HepG2 (cell line): Measurements from ENCODE around the gene CHCHD6. TPM values are rescaled to one million over a fixed set of nuclear protein-coding genes. Genes with fewer than 3 reads are reported as not detected.

Source experiments
- ATAC-seq: fragments of 200-7000 bp; cut with Tn5 transposase; 3 replicates; pipeline ENCODE4 v1.9.1; 2020; ENCODE audit warnings: mild to moderate bottlenecking, moderate library complexity
- BruUV-seq: library from RNA; stranded (reverse); fragments of 400-500 nt; replicated peaks from 2 replicates; lab custom pipeline; 2021; lab: Mats Ljungman, UMichigan
- CTCF ChIA-PET: fragments of 300-600 bp; formaldehyde crosslinking; extraction: SDS; loops from one replicate; lab custom pipeline; 2021; ENCODE audit warnings: low total read pairs, inconsistent platforms, low intra/inter-chr PET ratio; lab: Yijun Ruan, JAX
- POLR2A ChIA-PET: fragments of 350-600 bp; sonication (Branson Sonifier 250); formaldehyde crosslinking; loops from one replicate; lab custom pipeline; 2020; ENCODE audit warnings: antibody characterized with exemption, inconsistent platforms; lab: Yijun Ruan, JAX
- DNase-seq: peaks from one replicate; pipeline ENCODE4 v3.0.0-alpha.2; 2015; ENCODE audit warnings: low spot score
- FAIRE-seq: peaks from 3 replicates; lab custom pipeline; 2011; peaks lifted over from hg19 to GRCh38; lab: Jason Lieb, UNC
- H2AFZ ChIP-seq: one replicate; pipeline ENCODE4 v1.6.1; 2011; ENCODE audit warnings: low read length, inconsistent platforms
- H3K27ac ChIP-seq: fragments of 300-600 bp; 3 replicates; pipeline ENCODE4 v1.8.0; 2011; ENCODE audit warnings: mixed run types, mild to moderate bottlenecking, mixed read lengths, low read length, inconsistent platforms; ENCODE audit not compliant: insufficient read depth; ENCODE audit errors: extremely low read length
- H3K27me3 ChIP-seq, 2 experiments: fragments of 200-600 bp in 1 of 2; 2 replicates in 1 of 2; 3 replicates in 1 of 2; pipeline versions ENCODE4 v1.6.0 to v1.8.0; 2011; ENCODE audit warnings: low read length in 2 of 2, mild to moderate bottlenecking in 2 of 2, moderate library complexity in 2 of 2, inconsistent platforms in 1 of 2; ENCODE audit not compliant: insufficient read depth in 2 of 2, control insufficient read depth in 1 of 2
- H3K36me3 ChIP-seq, 2 experiments: fragments of 200-600 bp in 1 of 2; replicated peaks in 1 of 2; 2 replicates in 1 of 2; 3 replicates in 1 of 2; pipeline versions ENCODE4 v1.5.1 to v1.8.0; 2011; ENCODE audit warnings: low read length in 2 of 2, inconsistent platforms in 1 of 2; ENCODE audit not compliant: insufficient read depth in 2 of 2, control insufficient read depth in 1 of 2
- H3K4me1 ChIP-seq: 2 replicates; pipeline ENCODE4 v1.5.1; 2012; ENCODE audit warnings: low read length, inconsistent platforms; ENCODE audit not compliant: insufficient read depth
- H3K4me2 ChIP-seq: 2 replicates; pipeline ENCODE4 v1.6.0; 2011; ENCODE audit warnings: low read depth, low read length, inconsistent platforms
- H3K4me3 ChIP-seq, 3 experiments: fragments of 200-600 bp in 1 of 3; sonication (generic), shearing (Covaris generic) in 1 of 3; replicated peaks in 1 of 3; 2 replicates each; pipeline ENCODE4 v1.5.1; 2011 to 2016; ENCODE audit warnings: low read length in 3 of 3, inconsistent platforms in 2 of 3, low read depth in 2 of 3, mild to moderate bottlenecking in 2 of 3, control low read depth in 1 of 3, mixed read lengths in 1 of 3; ENCODE audit not compliant: insufficient read depth in 1 of 3
- H3K79me2 ChIP-seq: one replicate; pipeline ENCODE4 v1.6.1; 2011; ENCODE audit warnings: low read length, inconsistent platforms; ENCODE audit not compliant: insufficient read depth
- H3K9ac ChIP-seq: 2 replicates; pipeline ENCODE4 v1.6.0; 2011; ENCODE audit warnings: mild to moderate bottlenecking, low read depth, low read length, inconsistent platforms; ENCODE audit not compliant: insufficient read depth
- H3K9me3 ChIP-seq: 2 replicates; pipeline ENCODE4 v1.5.1; 2012; ENCODE audit warnings: mild to moderate bottlenecking, low read length
- H4K20me1 ChIP-seq: 2 replicates; pipeline ENCODE4 v1.6.0; 2011; ENCODE audit warnings: inconsistent platforms, mild to moderate bottlenecking, low read length, moderate library complexity; ENCODE audit not compliant: insufficient read depth
- ASH2L ChIP-seq: fragments of 300-600, 200-600 bp; sonication (generic); IDR thresholded peaks from 2 replicates; pipeline ENCODE4 v1.7.0; 2017; ENCODE audit warnings: low read depth, mild to moderate bottlenecking, moderate library complexity, mixed read lengths, low read length; ENCODE audit not compliant: insufficient read length
- ATF6 ChIP-seq: sonication (generic); formaldehyde crosslinking; conservative IDR thresholded peaks from 2 replicates; pipeline ENCODE4 v1.4.0; 2020; ENCODE audit warnings: missing genetic modification reagents
- CBX5 ChIP-seq: sonication (generic); formaldehyde crosslinking; IDR thresholded peaks from 2 replicates; pipeline ENCODE4 v1.4.0; 2020; ENCODE audit warnings: missing genetic modification reagents, borderline replicate concordance
- FOXJ3 ChIP-seq: sonication (generic); formaldehyde crosslinking; IDR thresholded peaks from 2 replicates; pipeline ENCODE4 v1.4.0; 2020; ENCODE audit warnings: missing genetic modification reagents, mild to moderate bottlenecking, borderline replicate concordance
- KDM6A ChIP-seq: IDR thresholded peaks from 2 replicates; pipeline ENCODE4 v1.6.1; 2016; ENCODE audit warnings: low read depth
- NFIB ChIP-seq: sonication (generic); formaldehyde crosslinking; IDR thresholded peaks from 2 replicates; pipeline ENCODE4 v1.9.0; 2021; ENCODE audit warnings: missing genetic modification reagents, mild to moderate bottlenecking, borderline replicate concordance
- PPARG ChIP-seq: conservative IDR thresholded peaks from 2 replicates; pipeline ENCODE4 v1.6.1; 2016; ENCODE audit warnings: missing biosample characterization, missing genetic modification reagents
- SNAPC4 ChIP-seq: sonication (generic); formaldehyde crosslinking; IDR thresholded peaks from 2 replicates; pipeline ENCODE4 v1.4.0; 2020; ENCODE audit warnings: mild to moderate bottlenecking, missing genetic modification reagents
- STAG1 ChIP-seq: sonication (generic); formaldehyde crosslinking; IDR thresholded peaks from 2 replicates; pipeline ENCODE4 v1.4.0; 2020; ENCODE audit warnings: missing genetic modification reagents
- SYNCRIP ChIP-seq: fragments of 200-400 bp; formaldehyde crosslinking; IDR thresholded peaks from 2 replicates; pipeline ENCODE4 v1.6.1; 2018; ENCODE audit warnings: mild to moderate bottlenecking, low read depth, low read length; ENCODE audit not compliant: insufficient read depth
- TP53 ChIP-seq: sonication (generic); formaldehyde crosslinking; conservative IDR thresholded peaks from 2 replicates; pipeline ENCODE4 v1.4.0; 2020; ENCODE audit warnings: missing genetic modification reagents
- YY1 ChIP-seq: IDR thresholded peaks from 2 replicates; pipeline ENCODE4 v1.6.1; 2011; ENCODE audit warnings: low read length, low read depth, moderate library complexity, mild to moderate bottlenecking; ENCODE audit not compliant: insufficient read depth, insufficient replicate concordance
- ZNF143 ChIP-seq: sonication (generic); formaldehyde crosslinking; IDR thresholded peaks from 2 replicates; pipeline ENCODE4 v1.4.0; 2020; ENCODE audit warnings: missing genetic modification reagents
- ZNF550 ChIP-seq: sonication (generic); formaldehyde crosslinking; IDR thresholded peaks from 2 replicates; pipeline ENCODE4 v1.4.0; 2020; ENCODE audit warnings: mild to moderate bottlenecking, missing genetic modification reagents, borderline replicate concordance
- ZNF724P ChIP-seq: sonication (generic); formaldehyde crosslinking; IDR thresholded peaks from 2 replicates; pipeline ENCODE4 v1.8.0; 2022; ENCODE audit warnings: missing genetic modification reagents, borderline replicate concordance
- ZNF75D ChIP-seq: sonication (generic); formaldehyde crosslinking; IDR thresholded peaks from 2 replicates; pipeline ENCODE4 v1.8.1; 2023; ENCODE audit warnings: missing genetic modification reagents, mild to moderate bottlenecking, borderline replicate concordance
- WGBS: methylation state at CpG from one replicate; pipeline ENCODE4 v1.1.6; 2017; ENCODE audit warnings: low lambda C conversion rate; 5-methylcytosine and 5-hydroxymethylcytosine counted together
- in situ Hi-C: cut with HindIII; loops from 2 replicates; pipeline ENCODE4 v1.10.0; 2017; ENCODE audit warnings: low pct_unique_long_range_greater_than_20kb; ENCODE audit not compliant: extremely low pct_ligation_motif_present
- intact Hi-C: fragments of 100-400 bp; cut with micrococcal nuclease; formaldehyde crosslinking; loops from one replicate; pipeline ENCODE4 v1.10.0; 2022; ENCODE audit not compliant: unreplicated experiment
- polyA plus RNA-seq, 8 experiments: library from polyadenylated mRNA; depleted of rRNA in 3 of 8; stranded (reverse) in 7 of 8; unstranded in 1 of 8; fragments of >200 nt; fragmentation: Illumina TruSeq in 4 of 8; extraction: Trizol in 4 of 8; gene quantifications; 2 replicates each; pipeline versions ENCODE4 v1.2.1 to v1.2.3, GENCODE V29; 2011 to 2016; ENCODE audit warnings: low read depth in 4 of 8, missing spikeins in 1 of 8, mixed read lengths in 1 of 8; ENCODE audit not compliant: insufficient read depth in 1 of 8
- total RNA-seq, 5 experiments: library from RNA; depleted of rRNA; stranded (reverse); fragments of >200 nt; fragmentation: Illumina TruSeq; extraction: Trizol; gene quantifications; 2 replicates each; pipeline ENCODE4 v1.2.3, GENCODE V29; 2016; ENCODE audit warnings: low read depth in 1 of 5

The CHCHD6 gene
- total and polyA plus RNA-seq, 2 of the 13 experiments (the other 11 are each of a cell fraction or from before 2014, with no cell fraction given): 20.3 to 20.8 TPM

- DNase-seq: no peak
- ChIA-PET CTCF (no interaction called here), POLR2A (no interaction called here)
- H3K9me3 ChIP-seq: no peaks in the 10 kb centered on the region
- no peaks in the 10 kb centered on the region for H3K79me2 ChIP-seq
- H4K20me1 ChIP-seq: no peaks in the 10 kb centered on the region
- BruUV-seq: no TSS peak
- no peak overlapping the region for H3K4me2 ChIP-seq
- no peak for ATAC-seq
- no peaks in the 10 kb centered on the region for H3K36me3 ChIP-seq
- H3K4me1 ChIP-seq: no peaks in the 10 kb centered on the region
- no peak overlapping the region for H2AFZ ChIP-seq
- WGBS: 100% methylated on average over 1 of the region's 1 CpG
- intact Hi-C loops (no loop called here), in situ Hi-C loops (no loop called here)
- H3K4me3 ChIP-seq: no peak overlapping the region
- TF ChIP-seq STAG1 (CRISPR knock-in tag): no peak
- no peak for TF ChIP-seq KDM6A (CRISPR knock-in tag)
- TF ChIP-seq ZNF550 (CRISPR knock-in tag): no peak
- no peak for TF ChIP-seq ZNF143 (CRISPR knock-in tag)
- TF ChIP-seq ZNF724P (CRISPR knock-in tag): no peak
- TF ChIP-seq ASH2L: no peak
- no peak for TF ChIP-seq PPARG (CRISPR knock-in tag)
- TF ChIP-seq YY1: no peak
- TF ChIP-seq CBX5 (CRISPR knock-in tag): no peak
- no peak for TF ChIP-seq SYNCRIP
- no peak for TF ChIP-seq TP53 (CRISPR knock-in tag)
- no peak for TF ChIP-seq FOXJ3 (CRISPR knock-in tag)
- TF ChIP-seq ZNF75D (CRISPR knock-in tag): no peak
- TF ChIP-seq SNAPC4 (CRISPR knock-in tag): no peak
- no peak for TF ChIP-seq NFIB (CRISPR knock-in tag)
- TF ChIP-seq ATF6 (CRISPR knock-in tag): no peak
- H3K27ac ChIP-seq: no peak overlapping the region
- no peak for FAIRE-seq
- H3K9ac ChIP-seq: no peak overlapping the region
- H3K27me3 ChIP-seq: no peaks in the 10 kb centered on the region; a peak in 1 of 5 replicates
Measured at GRCh38 chr3:126811530-126811929, 107.5 kb downstream of the CHCHD6 start.
